Gastrocnemius medialis (tissue), 4 donors: Measurements from ENCODE around the gene CAV1. TPM values are rescaled to one million over a fixed set of nuclear protein-coding genes. Genes with fewer than 3 reads are reported as not detected.

Experiments
- ATAC-seq, 2 donors: fragments of 150-250 bp; one replicate each; pipeline ENCODE4 v1.9.1; 2016
- DNase-seq, 2 donors: peaks; one replicate each; pipeline ENCODE4 v3.0.0-alpha.2; 2019
- H3K27ac ChIP-seq, 4 donors: fragments of 200-600 bp; sonication (generic); 1 replicate in 1 of 4; 2 replicates in 3 of 4; pipeline ENCODE4 v1.5.1; 2016 to 2018; ENCODE audit warnings: mild to moderate bottlenecking in 2 of 4, moderate library complexity in 1 of 4
- H3K27me3 ChIP-seq, 3 donors: fragments of 200-600 bp; sonication (generic) in 2 of 3; 1 replicate in 1 of 3; 2 replicates in 2 of 3; pipeline versions ENCODE4 v1.5.1 to v1.6.0; 2016 to 2019; ENCODE audit warnings: mild to moderate bottlenecking in 1 of 3, moderate library complexity in 1 of 3
- H3K36me3 ChIP-seq, 2 donors: fragments of 200-600 bp; sonication (generic) in 1 of 2; one replicate each; pipeline ENCODE4 v1.5.1; 2017 to 2018
- H3K4me1 ChIP-seq, 2 donors: fragments of 200-600 bp; sonication (generic) in 1 of 2; one replicate each; pipeline ENCODE4 v1.5.1; 2016 to 2017; ENCODE audit warnings: mild to moderate bottlenecking in 2 of 2
- H3K4me3 ChIP-seq, 4 donors: fragments of 200-600 bp; sonication (generic) in 3 of 4; 1 replicate in 1 of 4; 2 replicates in 3 of 4; pipeline ENCODE4 v1.5.1; 2016 to 2019; ENCODE audit warnings: mild to moderate bottlenecking in 2 of 4
- H3K9me3 ChIP-seq, 3 donors: fragments of 200-600 bp; sonication (generic) in 2 of 3; 1 replicate in 1 of 3; 2 replicates in 2 of 3; pipeline ENCODE4 v1.5.1; 2016 to 2019
- POLR2A ChIP-seq, 2 donors: fragments of 450-650 bp; IDR thresholded peaks; one replicate each; pipeline ENCODE4 v1.6.1; 2017; ENCODE audit warnings: antibody characterized with exemption in 2 of 2, mild to moderate bottlenecking in 2 of 2, moderate library complexity in 2 of 2
- in situ Hi-C, 4 donors: fragments of 200-750 bp; cut with MboI; loops; one replicate each; pipeline versions ENCODE4 v1.15.0 to v1.8.0; 2017; ENCODE audit warnings: low sequenced_read_pairs in 4 of 4
- intact Hi-C: fragments of 100-400 bp; cut with DNase I; formaldehyde crosslinking; loops from one replicate; pipeline ENCODE4 v1.15.1; 2023; ENCODE audit warnings: low total_unique reads
- total RNA-seq, 4 donors: library from RNA; depleted of rRNA; stranded (reverse); fragments of >200 nt; gene quantifications; one replicate each; pipeline versions ENCODE4 v1.1.0 to v1.2.3, GENCODE V29; 2016
- TF ChIP-seq, protein P1 (sequence below), 5 experiments: fragments of 450-650 bp in 3 of 5; fragments of 200-600 bp in 2 of 5; sonication (generic) in 2 of 5; IDR thresholded peaks in 4 of 5; conservative IDR thresholded peaks in 1 of 5; 1 replicate in 4 of 5; 2 replicates in 1 of 5; pipeline ENCODE4 v1.5.1; 2016 to 2019; ENCODE audit warnings: antibody characterized with exemption in 5 of 5, mild to moderate bottlenecking in 3 of 5, moderate library complexity in 3 of 5

The CAV1 gene
- total RNA-seq, 4 donors from 2014 or later, result 64.7 to 87.8 (median 71.2) TPM

DNA sequence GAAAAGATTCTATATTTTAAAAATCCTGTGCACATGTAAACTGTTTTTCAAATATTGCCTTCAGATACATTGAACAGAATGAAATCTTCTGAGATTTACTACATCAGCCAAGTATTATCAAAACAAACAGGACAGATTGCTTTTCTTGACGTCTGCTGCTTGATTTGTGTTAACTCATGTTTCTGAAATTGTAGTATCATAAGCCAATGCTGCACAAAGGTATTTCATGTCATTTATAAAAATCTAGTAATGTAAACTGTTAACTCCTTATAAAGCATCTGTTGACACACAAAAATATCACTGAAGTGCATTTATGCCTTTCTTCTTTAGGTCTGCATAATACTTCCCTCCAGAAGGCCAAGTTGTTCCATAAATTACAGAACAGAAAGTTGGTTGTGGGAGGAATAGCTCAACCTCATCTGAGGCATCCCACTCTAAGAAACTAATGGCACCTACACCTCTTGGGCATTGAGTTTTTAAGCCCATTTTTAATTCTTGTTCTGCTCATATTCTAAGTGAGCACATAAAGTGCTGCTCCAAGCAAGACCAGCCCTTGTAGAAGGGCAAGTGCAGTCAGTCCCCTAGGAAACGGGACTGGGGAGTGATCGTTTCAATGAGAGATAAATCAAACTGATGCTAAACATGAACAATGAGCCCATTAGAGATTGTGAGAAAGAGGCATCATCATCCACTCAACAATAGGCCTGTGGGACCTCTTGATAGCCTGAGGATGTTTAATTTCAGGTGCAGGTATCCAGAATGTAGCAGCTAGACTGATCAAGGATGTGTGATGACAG, 28.5 kb downstream of the CAV1 start:
- Histone ChIP-seq H3K27ac (peak overlapping the region; percentile 31 to 54 (median 40)), H3K4me3 (no peak overlapping the region), H3K4me1 (peaks cover 9 to 38% of the 10 kb centered on the region in 2 donors), H3K9me3 (no peaks in the 10 kb centered on the region), H3K36me3 (no peaks in the 10 kb centered on the region), H3K27me3 (no peaks in the 10 kb centered on the region)
- in situ Hi-C loops, result no loop called here
- intact Hi-C loops, result no loop called here
- DNase-seq, result no peak
- ATAC-seq, result no peak
- TF ChIP-seq, protein P1, sequence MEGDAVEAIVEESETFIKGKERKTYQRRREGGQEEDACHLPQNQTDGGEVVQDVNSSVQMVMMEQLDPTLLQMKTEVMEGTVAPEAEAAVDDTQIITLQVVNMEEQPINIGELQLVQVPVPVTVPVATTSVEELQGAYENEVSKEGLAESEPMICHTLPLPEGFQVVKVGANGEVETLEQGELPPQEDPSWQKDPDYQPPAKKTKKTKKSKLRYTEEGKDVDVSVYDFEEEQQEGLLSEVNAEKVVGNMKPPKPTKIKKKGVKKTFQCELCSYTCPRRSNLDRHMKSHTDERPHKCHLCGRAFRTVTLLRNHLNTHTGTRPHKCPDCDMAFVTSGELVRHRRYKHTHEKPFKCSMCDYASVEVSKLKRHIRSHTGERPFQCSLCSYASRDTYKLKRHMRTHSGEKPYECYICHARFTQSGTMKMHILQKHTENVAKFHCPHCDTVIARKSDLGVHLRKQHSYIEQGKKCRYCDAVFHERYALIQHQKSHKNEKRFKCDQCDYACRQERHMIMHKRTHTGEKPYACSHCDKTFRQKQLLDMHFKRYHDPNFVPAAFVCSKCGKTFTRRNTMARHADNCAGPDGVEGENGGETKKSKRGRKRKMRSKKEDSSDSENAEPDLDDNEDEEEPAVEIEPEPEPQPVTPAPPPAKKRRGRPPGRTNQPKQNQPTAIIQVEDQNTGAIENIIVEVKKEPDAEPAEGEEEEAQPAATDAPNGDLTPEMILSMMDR (IDR thresholded peaks at IDR 0.05 in 4 of 5, conservative IDR thresholded peaks at IDR 0.05 in 1 of 5), result no peak
- no peak for TF ChIP-seq POLR2A (IDR thresholded peaks at IDR 0.05)

DNA sequence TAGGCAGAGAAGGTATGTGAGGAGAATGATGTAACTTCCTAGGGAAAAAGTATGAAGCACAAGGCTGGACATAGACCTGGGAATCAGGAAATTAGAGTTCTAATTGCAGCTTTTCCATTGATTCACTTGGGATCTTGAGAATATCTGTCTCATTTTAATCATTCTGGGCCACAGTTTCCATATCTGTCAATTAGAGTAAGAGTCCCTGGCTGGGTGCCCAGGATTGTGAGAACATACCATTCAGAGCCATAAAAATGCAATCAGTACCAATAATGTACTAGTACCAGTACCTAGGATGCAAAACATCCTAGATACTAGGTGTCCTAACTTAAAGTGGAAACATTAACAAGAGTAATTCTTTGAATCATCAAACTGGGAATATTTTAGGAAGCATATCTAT, 29.6 kb downstream of the CAV1 start:
- intact Hi-C loops (no loop called here), in situ Hi-C loops (no loop called here)
- no peak overlapping the region for H3K4me3 ChIP-seq
- H3K4me1 ChIP-seq, result peaks cover 9 to 38% of the 10 kb centered on the region in 2 donors
- H3K36me3 ChIP-seq, result no peaks in the 10 kb centered on the region
- no peak for DNase-seq
- no peaks in the 10 kb centered on the region for H3K9me3 ChIP-seq
- no peaks in the 10 kb centered on the region for H3K27me3 ChIP-seq
- TF ChIP-seq POLR2A (IDR thresholded peaks at IDR 0.05), result no peak
- peak overlapping the region; percentile 31 to 54 (median 36) for H3K27ac ChIP-seq
- ATAC-seq, result no peak

DNA sequence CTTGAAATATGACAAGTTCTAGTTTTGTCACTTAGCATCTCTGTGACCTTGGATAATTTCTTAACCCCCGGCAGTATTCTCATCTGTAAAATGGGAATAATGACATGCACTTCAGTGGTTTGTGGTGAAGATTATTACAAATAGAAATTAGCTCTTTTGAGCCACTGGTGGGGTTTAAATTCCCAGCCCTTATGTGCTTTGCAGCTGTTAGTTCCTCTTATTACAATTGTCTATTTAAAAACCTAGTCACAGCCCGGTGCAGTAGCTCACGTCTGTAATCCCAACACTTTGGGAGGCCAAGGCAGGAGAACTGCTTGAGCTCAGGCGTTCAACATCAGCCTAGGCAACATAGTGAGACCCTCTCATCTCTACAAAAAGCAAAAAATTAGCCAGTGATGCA, 30.1 kb downstream of the CAV1 start:
- Histone ChIP-seq H3K4me1 (peaks cover 9 to 39% of the 10 kb centered on the region in 2 donors), H3K9me3 (no peaks in the 10 kb centered on the region), H3K4me3 (no peak overlapping the region), H3K27me3 (no peaks in the 10 kb centered on the region), H3K27ac (peak overlapping the region; percentile 31 to 54 (median 36)), H3K36me3 (no peaks in the 10 kb centered on the region)
- DNase-seq, result no peak
- TF ChIP-seq, protein P1 (IDR thresholded peaks at IDR 0.05 in 4 of 5, conservative IDR thresholded peaks at IDR 0.05 in 1 of 5), result no peak
- TF ChIP-seq POLR2A (IDR thresholded peaks at IDR 0.05), result no peak
- ATAC-seq, result no peak
- intact Hi-C loops, result no loop called here
- in situ Hi-C loops, result no loop called here

DNA sequence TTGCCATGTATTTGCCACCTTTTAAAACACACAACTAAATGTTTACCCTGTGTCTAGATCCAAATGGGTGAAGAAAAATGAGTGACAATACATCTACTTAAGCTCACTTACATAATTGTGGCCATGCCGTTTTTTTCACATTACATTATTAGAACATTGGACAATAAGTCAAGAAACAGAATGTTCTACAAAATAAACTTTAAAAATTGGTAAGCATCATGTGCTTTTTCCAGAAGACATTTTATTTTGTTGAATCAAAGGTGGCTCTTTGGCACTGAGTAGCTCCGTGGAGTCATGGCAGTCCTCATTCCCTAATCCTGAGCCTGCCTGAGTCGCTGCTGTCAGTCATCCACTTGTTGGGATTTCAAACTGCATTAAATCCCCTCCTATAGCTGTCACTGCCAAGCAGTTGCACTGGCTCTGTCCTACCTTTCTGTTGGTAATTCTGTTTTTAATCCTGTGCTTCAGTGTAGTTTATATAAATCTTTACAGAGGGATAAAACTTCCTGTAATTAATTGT, 32.3 kb downstream of the CAV1 start:
- in situ Hi-C loops, result no loop called here
- Histone ChIP-seq H3K27ac (peak overlapping the region; percentile 27 to 58 (median 40)), H3K9me3 (no peaks in the 10 kb centered on the region), H3K4me1 (peaks cover 9 to 35% of the 10 kb centered on the region in 2 donors), H3K27me3 (no peaks in the 10 kb centered on the region), H3K36me3 (no peaks in the 10 kb centered on the region), H3K4me3 (no peak overlapping the region)
- intact Hi-C loops, result no loop called here
- no peak for TF ChIP-seq POLR2A (IDR thresholded peaks at IDR 0.05)
- TF ChIP-seq, protein P1 (IDR thresholded peaks at IDR 0.05 in 4 of 5, conservative IDR thresholded peaks at IDR 0.05 in 1 of 5), result no peak
- peak in 1 of 2 donors; percentile 19 for ATAC-seq
- no peak for DNase-seq

DNA sequence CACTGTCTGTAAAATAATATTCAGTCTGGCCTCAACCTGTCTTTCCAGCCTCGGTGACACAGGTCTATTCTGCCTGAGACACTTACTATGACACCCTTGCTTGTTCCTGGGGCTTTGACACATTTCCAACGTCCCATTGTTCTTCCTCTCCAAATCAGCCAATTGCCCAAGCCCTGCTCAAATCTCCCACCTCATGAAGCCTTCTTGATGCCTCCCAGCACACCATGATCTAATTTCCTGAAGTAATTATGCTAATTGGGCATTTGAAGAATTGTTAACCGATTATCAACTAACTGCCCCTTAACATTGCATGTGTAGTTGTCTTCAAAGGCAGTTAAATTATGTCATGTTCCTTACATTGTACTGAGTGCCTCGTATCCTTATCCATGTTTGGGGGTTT, 33.1 kb downstream of the CAV1 start:
- Histone ChIP-seq H3K27ac (peak overlapping the region; percentile 27 to 58 (median 40)), H3K9me3 (no peaks in the 10 kb centered on the region), H3K27me3 (no peaks in the 10 kb centered on the region), H3K4me1 (peaks cover 9 to 31% of the 10 kb centered on the region in 2 donors), H3K36me3 (no peaks in the 10 kb centered on the region), H3K4me3 (no peak overlapping the region)
- intact Hi-C loops (no loop called here), in situ Hi-C loops (no loop called here)
- ATAC-seq, result no peak
- TF ChIP-seq, protein P1 (IDR thresholded peaks at IDR 0.05 in 4 of 5, conservative IDR thresholded peaks at IDR 0.05 in 1 of 5), result no peak
- TF ChIP-seq POLR2A (IDR thresholded peaks at IDR 0.05), result no peak
- no peak for DNase-seq
